GM04504 (cell line): ENCODE measurements around the gene HOXC9.

Source experiments
- DNase-seq: peaks from one replicate; pipeline ENCODE4 v3.0.0-alpha.2; 2012; ENCODE audit warnings: low read depth

The HOXC9 gene

DNA sequence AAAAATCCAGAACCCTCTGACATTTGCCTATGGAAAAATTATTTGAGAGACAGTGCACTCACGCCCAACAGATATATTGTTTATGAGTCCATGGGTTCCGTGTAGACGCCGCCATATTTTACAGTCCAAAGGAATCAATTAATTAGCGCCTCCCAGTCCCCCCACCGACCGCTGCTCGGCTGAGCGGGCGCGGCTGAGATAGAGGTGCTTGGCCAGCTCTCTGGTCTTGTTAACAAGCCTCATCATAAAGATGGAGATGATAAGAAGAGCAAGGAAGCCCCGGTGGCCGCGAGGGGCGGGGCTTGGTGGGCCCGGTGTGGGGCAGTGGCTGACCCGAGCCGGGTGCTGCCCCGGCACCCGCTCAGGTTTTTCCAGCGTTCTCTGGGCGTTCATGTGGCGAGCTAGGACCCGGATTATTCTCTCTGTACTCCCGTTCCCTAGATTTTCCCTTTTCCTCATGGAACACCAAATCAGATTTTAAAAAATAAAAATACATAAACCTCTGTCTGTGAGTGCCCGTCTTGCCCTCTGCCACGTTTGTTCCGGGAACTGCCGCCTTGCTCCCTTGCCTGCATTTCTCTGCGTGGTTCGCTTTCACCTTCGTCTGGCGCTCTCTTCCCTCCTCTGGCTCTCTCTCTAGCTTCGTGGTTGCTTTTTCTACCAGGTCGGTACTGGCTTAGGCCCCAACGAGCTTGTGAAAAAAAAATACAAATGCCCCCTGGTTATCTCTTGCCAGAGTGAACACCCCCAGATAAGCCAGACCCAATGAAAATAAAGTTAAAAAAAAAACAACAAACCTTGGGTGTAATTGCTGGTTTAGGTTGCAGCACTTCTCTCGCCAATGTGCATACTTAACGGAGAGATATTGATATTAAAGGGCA lies 36.3 kb upstream of the HOXC9 start:
- DNase-seq: no peak

DNA sequence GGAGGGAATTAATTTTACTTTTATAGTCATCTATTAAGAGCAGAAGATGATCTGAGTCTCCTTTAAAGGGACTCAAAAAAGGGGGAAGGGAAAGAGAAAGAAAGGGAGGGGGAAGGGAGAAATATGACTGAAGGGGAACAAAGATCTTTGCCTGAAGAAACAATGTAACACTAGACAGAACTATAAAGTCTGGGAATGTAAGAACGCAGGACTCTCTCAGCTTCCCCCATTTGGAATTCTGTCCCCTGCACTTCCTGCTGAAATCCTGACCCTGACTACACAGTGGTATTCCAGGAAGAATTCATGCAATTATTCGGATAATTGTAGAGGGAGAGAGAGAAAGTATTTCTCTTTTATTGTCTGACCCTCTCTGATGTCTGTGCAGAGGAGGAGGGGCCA lies 35.6 kb upstream of the HOXC9 start:
- DNase-seq: no peak

DNA sequence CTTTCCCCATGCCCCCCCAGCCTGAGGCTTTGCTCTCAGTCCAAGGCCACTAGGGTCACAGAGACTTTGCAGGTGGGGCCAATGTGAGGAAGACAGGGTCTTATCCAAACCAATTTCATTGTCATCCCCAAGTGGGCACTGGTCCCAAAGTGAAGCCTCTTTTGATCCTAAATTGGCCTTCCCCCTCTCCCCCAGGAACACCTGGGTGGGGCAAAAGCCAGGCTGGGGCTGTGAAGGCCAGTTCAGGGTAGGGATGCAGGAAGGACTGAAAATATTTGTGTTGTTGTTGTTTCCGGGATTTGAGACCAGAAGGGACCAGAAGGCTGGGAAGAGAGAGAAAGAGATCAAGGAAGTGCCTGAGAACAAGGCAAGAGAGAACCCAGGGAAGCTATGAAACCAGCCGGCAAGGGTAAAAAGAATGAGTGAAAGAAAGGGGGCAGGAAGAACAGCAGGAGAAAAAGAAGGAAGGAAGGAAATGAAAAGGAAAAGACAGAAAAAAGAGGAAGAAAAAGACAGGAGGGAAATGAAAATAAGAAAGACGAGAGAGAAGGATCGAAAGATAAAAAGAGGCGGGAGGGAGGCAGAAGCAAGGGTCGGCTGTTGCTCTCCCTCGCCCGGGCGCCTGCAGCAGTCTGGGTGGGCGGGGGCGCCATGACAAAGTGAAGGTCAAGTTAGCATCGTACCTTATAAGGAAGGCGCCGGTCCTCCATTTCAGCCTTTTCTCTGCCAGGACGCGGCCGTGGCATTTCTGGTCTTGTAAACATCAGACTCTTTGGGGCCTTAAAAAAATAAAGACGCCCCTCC lies 34.5 kb upstream of the HOXC9 start:
- no peak for DNase-seq

DNA sequence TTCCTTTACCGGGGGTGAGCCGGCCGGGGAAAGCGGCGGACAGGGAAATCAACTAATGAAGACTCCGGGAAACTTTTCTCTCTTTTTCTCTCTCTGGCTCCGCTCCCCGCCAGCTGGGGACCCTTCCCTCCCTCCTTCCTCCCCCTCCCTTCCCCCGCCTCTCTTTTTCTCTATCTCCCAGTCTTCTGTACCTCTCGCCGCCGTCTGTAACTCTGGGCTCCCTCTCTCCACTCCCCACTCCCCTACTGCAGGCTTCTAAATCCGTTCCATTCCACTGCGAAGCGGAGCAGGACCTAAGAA lies 33.9 kb upstream of the HOXC9 start:
- no peak for DNase-seq

DNA sequence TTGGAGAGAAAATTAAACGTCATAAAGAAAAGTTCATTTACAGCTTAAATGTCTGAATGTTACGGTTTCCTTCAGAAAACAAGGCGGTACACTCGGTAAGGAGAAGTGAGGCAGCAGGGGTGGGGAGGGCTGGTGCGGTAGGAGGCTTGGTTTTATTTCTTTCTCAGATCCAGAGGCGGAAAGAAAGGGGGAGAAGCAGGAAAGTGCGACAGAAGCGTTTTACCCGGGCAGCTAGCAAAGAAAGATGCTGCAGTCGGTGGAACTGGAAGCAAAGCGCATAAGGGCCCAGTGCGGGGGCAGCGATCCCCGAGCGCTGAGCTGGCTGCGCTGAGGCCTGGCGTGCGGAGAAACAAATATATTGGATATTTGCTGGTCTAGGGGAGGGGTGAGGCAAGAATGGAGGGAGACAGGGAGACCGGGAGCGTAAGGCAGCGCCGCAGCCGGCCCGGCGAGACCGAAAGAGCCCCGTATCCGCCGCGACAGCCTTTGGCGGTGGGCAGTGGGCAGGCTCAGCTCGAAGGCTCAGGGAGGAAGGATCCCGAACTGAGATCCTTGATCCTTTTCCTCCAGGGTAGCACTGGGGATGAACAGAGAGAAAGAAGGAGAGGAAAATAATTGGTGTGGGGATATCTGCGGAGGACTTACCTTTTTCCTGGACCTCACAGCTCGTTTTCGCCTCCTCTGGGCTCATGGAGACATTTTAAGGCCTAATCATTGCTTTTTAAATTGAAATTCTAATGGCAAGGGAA lies 33.4 kb upstream of the HOXC9 start:
- DNase-seq: no peak

DNA sequence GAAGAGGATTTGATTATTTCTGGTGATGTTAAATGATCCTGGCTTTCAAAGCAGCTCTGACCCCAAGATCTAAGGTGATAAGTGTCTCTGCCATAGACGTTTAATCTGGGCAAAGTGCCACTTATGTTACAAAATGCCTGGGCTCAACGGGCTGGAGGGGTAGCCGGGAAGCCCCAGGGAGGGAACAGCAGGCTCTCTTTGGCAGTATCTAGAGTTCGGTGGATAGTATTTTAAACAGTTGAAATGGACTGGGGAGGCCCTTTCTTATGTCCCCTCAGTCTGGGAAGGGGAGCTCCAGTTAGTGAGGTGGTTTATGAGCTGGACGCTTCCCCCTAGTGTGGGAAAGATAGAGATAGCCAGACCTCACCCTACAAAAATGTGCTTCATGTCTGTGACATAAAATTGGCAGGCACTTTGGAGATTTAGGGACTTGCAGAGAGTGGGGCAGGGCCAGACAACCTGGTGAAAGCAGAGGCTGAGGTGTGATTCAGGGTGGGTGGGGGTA lies 32.5 kb upstream of the HOXC9 start:
- no peak for DNase-seq

DNA sequence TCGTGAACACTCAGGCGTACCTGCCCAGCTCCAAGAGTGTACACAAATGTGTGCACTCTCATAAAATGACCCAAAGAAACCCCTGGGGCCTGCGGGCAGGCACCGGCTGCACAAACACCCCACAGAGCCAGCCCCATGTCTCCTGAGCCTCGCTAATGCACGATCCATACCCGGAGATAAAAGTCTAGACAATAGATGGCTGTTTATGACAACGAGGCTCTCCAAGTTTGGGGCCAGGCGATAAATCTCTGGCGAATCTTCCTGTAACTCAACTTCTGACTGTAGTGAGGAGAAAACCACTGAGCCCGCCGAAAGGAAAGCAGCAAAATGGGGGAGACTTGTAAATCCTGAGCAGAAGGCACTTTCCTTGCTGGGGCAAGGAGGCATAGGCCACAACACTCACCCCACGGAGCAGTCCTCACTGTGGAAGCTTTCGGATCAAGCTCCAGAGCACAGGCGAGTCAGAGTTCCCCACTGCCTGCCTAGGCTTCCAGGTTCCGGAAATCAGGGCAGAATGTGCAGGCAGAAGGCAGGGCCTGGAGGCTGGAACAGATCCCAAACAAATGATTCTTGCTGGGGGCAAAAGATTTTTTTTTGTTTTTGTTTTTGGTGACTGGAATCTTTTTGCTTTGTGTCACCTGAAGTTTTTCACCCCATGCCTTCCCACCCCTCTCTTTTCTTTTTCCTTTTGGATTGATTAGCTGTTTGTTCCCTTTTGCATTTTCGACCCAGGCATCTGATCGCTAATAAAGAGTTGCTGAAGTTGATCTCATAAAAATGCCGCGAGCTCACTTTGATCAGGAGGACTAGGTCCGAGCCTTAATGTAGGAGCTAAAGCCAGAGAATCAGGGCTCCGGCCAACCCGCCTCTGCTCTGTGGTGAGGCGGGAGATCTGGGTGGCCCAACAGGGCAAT lies 31.5 kb upstream of the HOXC9 start:
- no peak for DNase-seq

DNA sequence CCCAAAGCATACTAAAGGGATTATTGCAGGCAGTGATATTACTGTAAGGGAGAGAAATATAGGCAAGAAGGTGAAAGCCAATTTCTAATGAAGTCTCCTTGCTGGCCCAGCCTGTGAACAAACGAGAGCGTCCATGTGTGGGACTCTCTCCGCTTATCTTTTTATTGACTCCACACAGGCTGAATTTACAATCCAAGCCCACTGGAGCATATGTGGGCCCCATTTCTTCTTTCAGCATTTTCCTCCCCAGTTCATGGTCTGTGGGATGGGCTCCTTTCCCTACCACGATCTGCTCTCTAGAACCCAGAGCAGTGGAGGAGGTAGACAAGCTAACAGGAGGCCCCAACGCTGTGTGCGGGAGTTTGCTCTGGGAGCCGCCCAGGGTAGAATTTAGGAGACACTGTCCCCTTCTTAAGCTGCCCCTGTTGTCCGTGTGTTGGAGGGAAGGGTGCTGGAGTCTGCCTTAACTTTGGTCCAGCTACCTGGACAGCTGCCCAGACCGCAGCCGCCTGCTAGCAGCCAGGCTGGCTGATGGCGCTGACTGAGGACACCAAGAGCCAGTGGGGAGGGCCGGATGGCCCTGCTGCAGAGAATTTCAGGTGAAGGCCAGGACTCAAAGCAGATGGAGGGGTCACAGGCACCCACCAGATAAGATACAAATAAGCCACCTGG lies 30.2 kb upstream of the HOXC9 start:
- DNase-seq: no peak

DNA sequence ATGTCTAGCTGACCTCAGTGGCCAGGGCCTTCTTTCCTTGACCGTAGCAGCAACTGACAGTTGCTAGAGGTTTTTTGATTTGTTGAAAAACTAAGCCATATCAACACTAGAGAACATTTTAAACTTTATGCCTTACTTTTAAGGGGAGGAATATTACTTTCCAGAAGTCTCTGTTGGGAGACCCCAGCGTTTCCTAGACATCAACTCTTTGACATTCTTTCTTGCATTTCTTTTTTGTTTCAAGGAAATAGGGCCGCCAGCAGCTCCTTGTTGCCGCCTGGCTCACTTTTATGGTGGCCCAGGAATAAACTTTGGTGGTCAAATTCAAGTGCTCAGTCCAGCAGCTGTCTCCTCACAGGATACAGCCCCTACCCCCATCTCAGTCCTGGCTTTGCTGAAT lies 29.5 kb upstream of the HOXC9 start:
- no peak for DNase-seq

DNA sequence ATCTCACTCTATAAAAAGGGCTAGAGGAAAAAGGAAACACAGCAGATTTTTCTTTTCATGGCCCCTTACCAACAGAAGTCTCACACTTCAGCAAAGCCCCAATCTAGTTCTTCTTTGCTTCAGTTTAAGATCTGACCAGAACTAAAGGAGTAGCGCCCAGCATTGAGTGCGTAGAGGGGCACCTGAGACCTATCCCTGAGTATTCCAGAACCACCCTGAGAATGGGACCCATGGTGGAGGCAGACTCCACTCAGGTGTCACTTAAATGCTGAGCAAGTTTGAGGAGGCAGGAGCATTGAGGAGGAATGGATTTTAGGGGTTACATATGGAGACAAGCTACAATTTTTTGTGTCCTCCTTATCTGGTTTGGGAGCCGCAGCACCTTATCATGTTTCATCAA lies 28.8 kb upstream of the HOXC9 start:
- DNase-seq: no peak

DNA sequence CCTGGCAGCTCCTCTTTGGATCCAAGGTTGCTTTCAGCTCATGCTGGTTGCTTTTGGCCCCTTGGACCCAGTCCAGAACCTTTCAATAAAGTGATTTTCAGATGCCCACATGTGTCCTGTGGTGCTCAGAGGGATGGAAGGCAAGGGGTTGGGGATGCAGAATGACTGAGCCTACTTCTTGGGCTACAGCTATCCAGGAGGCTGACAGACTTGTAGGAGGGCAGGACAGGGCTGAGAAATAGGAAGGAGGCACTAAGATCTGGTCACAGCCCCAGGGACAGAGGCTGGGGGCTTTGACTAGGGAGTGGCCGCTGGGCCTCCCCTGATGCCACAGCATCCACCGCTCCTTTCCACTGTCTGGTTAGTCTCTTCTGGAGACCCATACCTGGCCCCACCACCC lies 28.3 kb upstream of the HOXC9 start:
- no peak for DNase-seq

DNA sequence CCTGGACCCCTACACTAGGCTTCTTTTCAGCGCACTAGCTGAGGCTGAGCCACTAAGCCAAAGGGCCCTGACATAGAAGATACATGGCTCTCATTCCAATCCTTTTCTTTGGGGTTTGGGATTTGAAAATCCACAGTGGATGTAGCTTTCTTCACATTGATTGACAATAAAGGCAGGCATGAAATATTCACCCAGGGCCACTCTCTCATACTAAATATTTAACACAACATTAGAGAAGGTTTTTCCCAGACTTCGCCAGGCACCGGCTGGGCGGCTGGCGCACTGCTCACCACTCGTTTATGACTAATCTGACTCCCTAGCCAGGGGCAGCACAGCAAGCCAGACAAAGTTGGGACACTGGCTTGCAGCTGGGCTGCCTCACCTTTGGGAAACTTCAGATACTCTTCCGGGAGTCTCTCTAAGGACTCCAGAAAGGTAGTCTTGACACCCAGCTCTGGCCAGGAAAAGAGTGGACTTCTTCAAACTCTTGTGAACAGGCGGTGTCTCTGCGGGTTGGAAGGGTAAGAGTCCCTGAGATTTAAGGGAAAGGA lies 27.7 kb upstream of the HOXC9 start:
- DNase-seq: no peak

DNA sequence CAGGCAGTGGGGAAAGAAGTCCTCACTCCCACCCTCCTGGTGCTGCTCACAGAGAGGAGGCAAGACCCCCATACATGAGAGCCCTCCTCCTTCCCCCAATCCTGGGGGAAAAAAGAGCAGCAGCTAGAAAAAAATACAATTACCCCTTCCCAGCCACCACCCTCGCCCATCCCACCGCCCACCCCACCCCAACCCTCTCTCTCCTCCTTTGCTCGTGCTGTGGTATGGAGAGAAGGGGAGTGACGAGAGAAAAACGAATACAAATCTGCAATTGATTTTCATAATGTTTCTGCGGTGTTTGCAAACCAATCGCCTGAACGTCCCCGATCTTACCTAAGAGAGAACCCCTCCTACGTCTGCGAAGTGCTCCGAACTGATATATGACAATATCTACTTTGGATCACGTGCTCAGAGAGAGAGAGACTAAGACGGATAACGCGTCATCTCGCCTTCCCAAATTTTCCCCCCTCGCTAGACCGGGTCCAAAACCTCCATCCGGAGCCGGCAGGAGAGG lies 27.2 kb upstream of the HOXC9 start, which contains the start of gene HOXC11:
Gene HOXC11 (plus strand): TSS at position 405 of the 514 bp plus-strand sequence. CDS start 116 bp downstream, outside the sequence.
- no peak for DNase-seq

DNA sequence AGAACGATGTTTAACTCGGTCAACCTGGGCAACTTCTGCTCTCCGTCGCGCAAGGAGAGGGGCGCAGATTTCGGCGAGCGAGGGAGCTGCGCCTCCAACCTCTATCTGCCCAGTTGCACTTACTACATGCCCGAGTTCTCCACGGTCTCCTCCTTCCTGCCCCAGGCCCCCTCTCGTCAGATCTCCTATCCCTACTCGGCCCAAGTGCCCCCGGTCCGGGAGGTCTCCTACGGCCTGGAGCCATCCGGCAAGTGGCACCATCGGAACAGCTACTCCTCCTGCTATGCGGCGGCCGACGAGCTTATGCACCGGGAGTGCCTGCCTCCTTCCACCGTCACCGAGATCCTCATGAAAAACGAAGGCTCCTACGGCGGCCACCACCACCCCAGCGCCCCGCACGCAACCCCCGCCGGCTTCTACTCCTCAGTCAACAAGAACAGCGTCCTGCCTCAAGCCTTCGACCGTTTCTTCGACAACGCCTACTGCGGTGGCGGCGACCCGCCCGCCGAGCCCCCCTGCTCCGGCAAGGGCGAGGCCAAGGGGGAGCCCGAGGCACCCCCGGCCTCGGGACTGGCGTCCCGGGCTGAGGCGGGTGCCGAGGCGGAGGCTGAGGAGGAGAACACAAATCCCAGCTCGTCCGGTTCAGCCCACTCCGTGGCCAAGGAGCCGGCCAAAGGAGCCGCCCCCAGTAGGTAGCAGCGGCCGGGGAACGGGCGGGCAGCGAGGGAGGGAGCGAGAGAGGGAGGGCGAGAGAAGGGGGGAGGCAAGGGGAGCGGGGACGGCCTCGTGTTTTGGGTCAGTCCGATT lies 26.5 kb upstream of the HOXC9 start:
- no peak for DNase-seq

DNA sequence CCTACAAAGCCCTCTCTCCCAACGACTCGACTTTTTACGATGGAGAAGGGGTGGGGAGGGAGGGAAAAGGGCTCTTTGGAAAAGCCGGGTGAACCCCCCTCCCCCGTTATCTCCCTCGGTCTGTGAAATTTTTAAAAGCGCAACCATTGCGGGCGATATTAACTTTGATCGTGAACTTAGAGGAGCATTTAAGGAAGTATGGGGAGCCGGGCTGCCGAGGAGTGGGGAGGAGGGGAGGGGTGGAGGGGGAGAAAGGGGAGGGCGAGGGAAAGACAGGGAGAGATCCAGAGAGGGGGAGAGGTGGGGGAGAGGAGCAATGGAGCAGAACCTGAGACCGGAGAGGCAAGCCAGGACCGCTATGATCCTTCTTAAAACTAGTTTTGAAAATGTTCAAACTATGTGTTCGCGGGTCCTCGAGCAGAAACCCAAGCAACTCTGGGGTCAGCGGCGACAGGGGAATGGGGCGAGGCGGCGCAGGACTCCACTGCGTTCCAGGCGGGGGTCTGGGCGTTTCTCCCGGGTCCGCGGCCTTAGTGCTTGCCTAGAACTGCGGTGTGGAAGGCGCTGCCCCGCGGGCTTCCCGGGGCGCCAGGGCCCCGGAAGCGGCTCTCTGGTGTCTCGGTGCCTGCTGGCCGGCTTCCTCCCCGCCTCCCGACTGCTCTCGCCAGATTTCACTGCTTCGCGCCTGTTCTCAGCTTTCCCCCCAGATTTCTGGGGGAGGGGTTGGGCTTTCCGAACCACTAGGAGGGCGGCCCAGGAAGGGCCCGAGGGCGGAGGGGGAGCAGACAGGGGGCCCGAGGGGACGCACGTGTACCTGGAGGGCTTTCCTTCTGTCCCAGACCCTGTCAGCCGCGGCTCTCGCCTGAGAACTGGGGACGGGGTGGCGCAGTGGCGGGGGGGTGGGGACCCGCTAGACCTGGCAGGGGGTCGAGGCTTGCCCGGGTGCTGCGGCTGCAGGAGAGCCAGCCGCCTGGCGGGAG lies 25.6 kb upstream of the HOXC9 start, which contains the start of gene HOTAIR:
Gene HOTAIR (minus strand): TSS at position 871 of the 980 bp plus-strand sequence.
- DNase-seq: no peak

DNA sequence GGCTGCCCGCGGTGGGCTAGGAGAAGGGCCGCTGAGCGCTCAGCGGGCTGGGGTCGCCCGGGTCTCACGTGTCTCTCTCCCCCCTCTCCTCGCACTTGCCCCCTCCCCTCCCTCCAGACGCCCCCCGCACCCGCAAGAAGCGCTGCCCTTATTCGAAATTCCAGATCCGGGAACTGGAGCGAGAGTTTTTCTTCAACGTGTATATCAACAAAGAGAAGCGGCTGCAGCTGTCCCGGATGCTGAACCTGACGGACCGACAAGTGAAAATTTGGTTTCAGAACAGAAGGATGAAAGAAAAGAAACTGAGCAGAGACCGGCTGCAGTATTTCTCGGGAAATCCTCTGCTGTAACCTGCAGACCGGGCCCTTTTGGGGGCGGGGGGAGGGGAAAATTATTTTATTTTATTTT lies 24.9 kb upstream of the HOXC9 start:
- no peak for DNase-seq

DNA sequence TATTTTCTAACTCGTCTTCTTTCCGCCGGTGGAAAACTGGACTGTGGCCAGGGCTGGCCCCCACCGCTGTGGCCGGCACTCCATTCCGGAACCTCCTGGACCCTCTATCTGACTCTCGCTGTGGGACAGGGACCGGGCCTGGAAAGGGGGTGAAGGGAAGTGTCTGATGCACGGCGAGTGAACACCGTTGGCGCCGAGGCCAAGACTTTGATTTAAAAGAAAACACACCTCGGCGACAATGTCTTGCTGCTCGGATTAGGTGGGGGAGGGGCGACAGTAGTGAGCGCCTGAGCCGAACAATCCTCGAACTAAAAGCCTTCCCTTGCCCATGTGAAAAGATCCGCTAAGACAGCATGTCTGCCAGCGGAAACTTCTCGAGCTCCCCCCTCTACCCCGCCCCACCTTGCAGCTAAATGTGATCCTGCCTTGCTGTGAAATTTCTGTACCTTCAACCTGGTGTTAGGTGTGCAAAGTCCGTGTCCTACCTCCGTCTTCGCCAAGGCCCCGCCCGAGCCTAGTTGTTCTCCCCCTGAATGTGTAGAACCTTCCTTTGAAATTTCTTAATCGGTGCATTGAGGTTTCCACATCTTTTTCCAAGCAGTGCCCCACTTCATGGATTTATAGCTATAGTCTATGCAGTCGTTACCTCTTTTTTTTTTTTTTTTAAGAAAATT lies 24.3 kb upstream of the HOXC9 start:
- DNase-seq: no peak
